Measurements from ENCODE around the gene ATXN7L1. TPM values are rescaled to one million over a fixed set of nuclear protein-coding genes. Genes with fewer than 3 reads are reported as not detected.
"Not testable (repeated sequence)": the region's sequence is repeated elsewhere in the genome, so short reads cannot be mapped to it uniquely, and the experiment has no call there.

Gene ATXN7L1
- total RNA-seq, 1 donor = 17.3 TPM

DNA sequence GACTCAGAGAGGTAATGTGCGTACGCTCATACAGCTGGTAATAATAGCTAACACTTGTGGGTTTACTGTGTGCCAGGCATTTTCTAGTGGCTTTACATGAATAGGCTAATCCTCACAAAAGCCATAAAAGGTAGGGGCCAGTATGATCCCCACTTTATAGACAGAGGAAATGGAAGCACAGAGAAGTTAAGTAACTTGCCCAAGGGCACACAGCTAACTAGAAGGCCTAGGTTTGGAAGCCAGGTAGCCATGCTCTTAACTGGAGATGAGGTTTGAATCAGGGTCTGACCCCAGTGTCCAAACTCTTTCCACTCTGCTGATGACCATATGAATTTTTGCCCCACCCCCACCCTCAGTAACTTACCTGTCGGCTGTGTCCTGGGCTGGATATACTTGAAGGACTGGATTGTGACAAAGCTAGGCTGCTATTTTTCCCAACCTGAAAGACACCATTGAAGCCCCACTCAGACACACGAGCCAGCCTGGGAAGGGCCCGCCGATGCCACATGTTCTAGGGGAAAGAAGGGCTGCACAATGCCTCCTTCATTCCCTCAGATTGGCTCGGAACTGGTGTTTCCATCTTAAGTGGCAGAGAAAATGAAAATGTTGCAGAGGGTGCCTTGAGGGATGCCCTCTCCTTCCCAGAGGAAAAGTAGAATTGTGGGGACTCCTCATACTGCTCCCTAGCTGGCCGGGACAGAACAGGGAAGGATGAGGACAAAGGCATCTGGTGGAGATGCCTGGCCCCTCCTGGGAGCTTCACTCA, 266.1 kb downstream of the ATXN7L1 start:
- TF ChIP-seq, protein P1, sequence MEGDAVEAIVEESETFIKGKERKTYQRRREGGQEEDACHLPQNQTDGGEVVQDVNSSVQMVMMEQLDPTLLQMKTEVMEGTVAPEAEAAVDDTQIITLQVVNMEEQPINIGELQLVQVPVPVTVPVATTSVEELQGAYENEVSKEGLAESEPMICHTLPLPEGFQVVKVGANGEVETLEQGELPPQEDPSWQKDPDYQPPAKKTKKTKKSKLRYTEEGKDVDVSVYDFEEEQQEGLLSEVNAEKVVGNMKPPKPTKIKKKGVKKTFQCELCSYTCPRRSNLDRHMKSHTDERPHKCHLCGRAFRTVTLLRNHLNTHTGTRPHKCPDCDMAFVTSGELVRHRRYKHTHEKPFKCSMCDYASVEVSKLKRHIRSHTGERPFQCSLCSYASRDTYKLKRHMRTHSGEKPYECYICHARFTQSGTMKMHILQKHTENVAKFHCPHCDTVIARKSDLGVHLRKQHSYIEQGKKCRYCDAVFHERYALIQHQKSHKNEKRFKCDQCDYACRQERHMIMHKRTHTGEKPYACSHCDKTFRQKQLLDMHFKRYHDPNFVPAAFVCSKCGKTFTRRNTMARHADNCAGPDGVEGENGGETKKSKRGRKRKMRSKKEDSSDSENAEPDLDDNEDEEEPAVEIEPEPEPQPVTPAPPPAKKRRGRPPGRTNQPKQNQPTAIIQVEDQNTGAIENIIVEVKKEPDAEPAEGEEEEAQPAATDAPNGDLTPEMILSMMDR (IDR thresholded peaks at IDR 0.05; ENCODE audit: insufficient read depth, low read depth, low read length) = no peak

DNA sequence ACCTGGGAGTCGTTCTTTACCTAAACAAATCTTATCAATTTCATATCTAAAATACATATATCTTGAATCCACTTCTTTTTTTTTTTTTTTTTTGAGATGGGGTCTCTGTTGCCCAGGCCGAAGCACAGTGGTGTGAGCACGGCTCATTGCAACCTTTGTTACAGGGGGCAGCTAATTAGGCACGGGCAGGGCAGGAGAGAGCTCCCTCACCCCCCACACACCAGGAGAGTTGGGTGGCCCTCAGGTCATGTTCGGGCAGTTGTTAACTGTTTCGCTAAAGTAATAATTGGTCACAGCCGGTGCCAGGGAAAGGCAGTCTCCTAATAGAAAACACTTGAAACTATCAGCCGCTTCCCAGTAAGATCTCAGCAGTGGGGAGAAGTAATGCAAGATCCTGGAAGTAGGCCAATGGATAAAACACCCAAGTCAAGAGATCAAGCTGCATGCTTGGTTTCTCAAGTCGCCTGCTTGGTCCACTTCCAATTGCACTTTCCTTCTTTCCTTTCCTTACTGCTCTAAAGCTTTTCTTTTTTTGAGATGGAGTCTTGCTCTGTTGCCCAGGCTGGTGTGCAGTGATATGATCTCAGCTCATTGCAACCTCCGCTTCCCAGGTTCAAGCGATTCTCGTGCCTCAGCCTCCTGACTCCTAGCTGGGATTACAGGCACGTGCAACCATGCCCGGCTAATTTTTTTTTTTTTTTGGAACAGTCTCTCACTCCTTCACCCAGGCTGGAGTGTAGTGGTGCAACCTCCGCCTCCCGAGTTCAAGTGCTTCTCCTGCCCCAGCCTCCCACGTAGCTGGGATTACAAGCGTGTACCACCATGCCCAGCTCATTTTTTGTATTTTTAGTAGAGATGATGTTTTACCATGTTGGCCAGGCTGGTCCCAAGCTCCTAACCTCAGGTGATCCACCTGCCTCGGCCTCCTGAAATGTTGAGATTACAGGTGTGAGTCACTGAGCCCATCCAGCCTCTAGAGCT, 273.8 kb downstream of the ATXN7L1 start:
- TF ChIP-seq, protein P1 (IDR thresholded peaks at IDR 0.05; ENCODE audit: insufficient read depth, low read depth, low read length) = no peak
- DNase-seq (ENCODE audit: low read depth) = peak; percentile 53
- H3K4me3 ChIP-seq (ENCODE audit: low read depth, low read length) = no peak overlapping the region

More for the DNA sequence above, 266.1 kb downstream of the ATXN7L1 start:
- no peak for DNase-seq (ENCODE audit: low read depth)
- no peak overlapping the region for H3K4me3 ChIP-seq (ENCODE audit: low read depth, low read length)

DNA sequence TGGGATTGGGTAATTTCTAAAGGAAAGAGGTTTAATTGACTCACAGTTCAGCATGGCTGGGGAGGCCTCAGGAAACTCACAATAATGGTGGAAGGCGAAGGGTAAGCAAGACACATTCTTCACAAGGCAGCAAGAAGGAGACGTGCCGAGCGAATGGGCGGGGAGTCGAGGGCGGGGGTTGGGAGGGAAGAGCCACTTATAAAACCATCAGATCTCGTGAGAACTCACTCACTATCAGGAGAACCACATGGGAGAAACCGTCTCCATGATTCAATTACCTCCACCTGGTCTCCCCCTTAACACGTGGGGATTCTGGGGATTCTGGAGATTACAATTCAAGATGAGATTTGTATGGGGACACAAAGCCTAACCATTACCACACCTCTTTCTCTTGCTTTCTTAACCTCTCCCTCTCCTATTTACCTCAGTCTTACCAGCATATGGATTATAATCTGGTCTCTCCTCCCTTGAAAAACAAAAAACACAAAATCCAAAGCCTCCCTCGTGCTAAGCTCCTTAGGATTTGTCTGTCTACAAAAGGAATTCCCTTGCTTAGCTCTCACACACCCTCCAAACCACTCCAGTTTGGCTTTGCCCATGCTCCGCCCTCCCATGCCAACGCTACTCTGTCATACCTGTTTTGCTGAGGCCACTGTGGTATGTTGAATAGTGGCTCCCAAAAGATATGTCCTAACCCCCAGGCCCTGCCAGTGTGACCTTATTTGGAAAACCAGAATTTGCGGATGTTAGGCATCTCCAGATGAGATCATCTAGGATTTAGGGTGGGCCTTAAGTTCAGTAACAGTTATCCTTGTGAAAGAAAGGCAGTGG, 275.5 kb downstream of the ATXN7L1 start:
- no peak overlapping the region for H3K4me3 ChIP-seq (ENCODE audit: low read depth, low read length)
- DNase-seq (ENCODE audit: low read depth) = no peak
- TF ChIP-seq, protein P1 (IDR thresholded peaks at IDR 0.05; ENCODE audit: insufficient read depth, low read depth, low read length) = no peak

DNA sequence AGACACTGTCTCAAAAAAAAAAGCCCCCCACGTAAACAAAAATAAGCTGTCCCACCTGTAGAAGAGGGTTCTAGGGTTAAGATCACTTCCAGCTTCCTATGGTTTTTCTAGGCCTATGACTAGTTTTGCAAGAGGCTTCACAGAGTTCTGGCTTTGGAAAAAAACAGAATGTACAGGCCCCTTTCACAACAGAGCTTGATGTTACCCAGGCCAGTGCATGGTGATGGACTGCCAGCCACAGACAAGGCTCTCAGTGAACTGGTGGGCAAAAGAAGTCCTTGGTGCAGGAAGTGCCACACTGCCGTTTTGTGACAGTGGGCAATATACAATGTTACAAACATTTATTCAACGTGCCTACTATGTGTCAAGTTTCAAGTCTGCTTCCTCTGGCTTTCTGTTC, 276.8 kb downstream of the ATXN7L1 start:
- DNase-seq (ENCODE audit: low read depth) = peak; percentile 33
- TF ChIP-seq, protein P1 (IDR thresholded peaks at IDR 0.05; ENCODE audit: insufficient read depth, low read depth, low read length) = no peak
- no peak overlapping the region for H3K4me3 ChIP-seq (ENCODE audit: low read depth, low read length)

DNA sequence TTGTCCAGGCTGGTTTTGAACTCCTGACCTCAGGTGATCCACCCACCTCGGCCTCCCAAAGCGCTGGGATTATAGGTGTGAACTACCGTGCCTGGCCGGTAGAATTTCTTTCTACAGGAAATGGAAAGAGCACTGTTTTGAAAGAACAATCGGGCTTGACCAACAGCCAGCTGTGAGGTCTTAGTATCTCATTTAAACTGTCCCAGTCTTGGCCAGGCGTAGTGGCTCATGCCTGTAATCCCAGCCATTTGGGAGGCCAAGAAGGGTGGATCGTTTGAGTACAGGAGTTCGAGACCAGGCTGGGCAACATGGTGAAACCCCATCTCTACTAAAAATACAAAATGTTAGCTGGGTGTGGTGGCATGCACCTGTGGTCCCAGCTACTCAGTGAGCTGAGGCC, 277.3 kb downstream of the ATXN7L1 start:
- not testable (repeated sequence) for DNase-seq (ENCODE audit: low read depth)

DNA sequence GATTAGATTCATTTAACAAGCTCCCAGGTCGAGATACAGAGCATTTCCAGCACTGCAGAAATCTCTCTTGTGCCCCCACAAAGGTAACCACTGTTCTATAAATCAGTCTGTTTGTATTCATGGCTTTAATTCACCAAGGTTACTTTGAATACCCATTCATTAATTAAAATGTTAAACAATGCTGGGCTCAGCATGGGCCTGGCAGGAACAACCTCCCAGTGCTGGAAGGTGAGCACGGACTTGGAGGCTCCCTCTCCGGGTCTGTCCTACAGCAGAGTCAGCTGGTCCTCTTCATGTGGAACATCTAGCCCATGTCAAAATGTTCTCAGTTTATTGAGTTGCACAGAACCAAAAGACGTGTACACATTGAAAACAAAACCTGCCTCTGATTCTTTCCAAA, 279.5 kb downstream of the ATXN7L1 start:
- no peak overlapping the region for H3K4me3 ChIP-seq (ENCODE audit: low read depth, low read length)
- TF ChIP-seq, protein P1 (IDR thresholded peaks at IDR 0.05; ENCODE audit: insufficient read depth, low read depth, low read length) = no peak
- DNase-seq (ENCODE audit: low read depth) = no peak

More for the DNA sequence above, 277.3 kb downstream of the ATXN7L1 start:
- H3K4me3 ChIP-seq (ENCODE audit: low read depth, low read length) = not testable (repeated sequence)

Data from fibroblast of villous mesenchyme (primary cell).